IMR-90 (cell line): ENCODE data around the gene RAB30. TPM values are rescaled to one million over a fixed set of nuclear protein-coding genes. Genes with fewer than 3 reads are reported as not detected.

ENCODE experiments used
- ATAC-seq: fragments of 200-7000 bp; cut with Tn5 transposase; 2 replicates; pipeline ENCODE4 v1.9.1; 2020; ENCODE audit warnings: low read depth, mild to moderate bottlenecking, moderate library complexity
- BruUV-seq: library from RNA; stranded (reverse); fragments of 400-500 nt; replicated peaks from 2 replicates; lab custom pipeline; 2021; lab: Mats Ljungman, UMichigan
- CTCF ChIA-PET: fragments of 300-600 bp; formaldehyde crosslinking; extraction: SDS; loops from one replicate; lab custom pipeline; 2021; ENCODE audit warnings: antibody characterized with exemption; lab: Yijun Ruan, JAX
- POLR2A ChIA-PET: fragments of 300-600 bp; sonication (Branson Sonifier 250); formaldehyde crosslinking; loops from one replicate; lab custom pipeline; 2022; ENCODE audit warnings: antibody characterized with exemption; ENCODE audit not compliant: unreplicated experiment; lab: Charles Lee
- DNase-seq: peaks from one replicate; pipeline ENCODE4 v3.0.0; 2013
- H2AFZ ChIP-seq: replicated peaks from 2 replicates; pipeline ENCODE3; 2013; ENCODE audit warnings: low read length, mild to moderate bottlenecking; ENCODE audit not compliant: poor library complexity
- H2AK5ac ChIP-seq: 2 replicates; pipeline ENCODE4 v1.6.1; 2013; ENCODE audit warnings: low read depth, low read length, inconsistent platforms
- H2AK9ac ChIP-seq: replicated peaks from 2 replicates; pipeline ENCODE3; 2013; ENCODE audit warnings: mild to moderate bottlenecking, low read depth, low read length, moderate library complexity; ENCODE audit not compliant: poor library complexity
- H2BK120ac ChIP-seq: 2 replicates; pipeline ENCODE4 v1.6.1; 2013; ENCODE audit warnings: low read depth, low read length, inconsistent platforms
- H2BK15ac ChIP-seq: 3 replicates; pipeline ENCODE4 v1.6.1; 2013; ENCODE audit warnings: low read depth, low read length, inconsistent platforms
- H2BK20ac ChIP-seq: 2 replicates; pipeline ENCODE4 v1.6.1; 2013; ENCODE audit warnings: low read depth, mild to moderate bottlenecking, inconsistent platforms, low read length, moderate library complexity
- H2BK5ac ChIP-seq: 2 replicates; pipeline ENCODE4 v1.6.1; 2013; ENCODE audit warnings: mild to moderate bottlenecking, low read depth, low read length, inconsistent platforms; ENCODE audit not compliant: poor library complexity, severe bottlenecking
- H3K14ac ChIP-seq: replicated peaks from 2 replicates; pipeline ENCODE4 v1.6.1; 2013; ENCODE audit warnings: low read depth, low read length, inconsistent platforms
- H3K18ac ChIP-seq: 2 replicates; pipeline ENCODE4 v1.6.1; 2013; ENCODE audit warnings: low read depth, low read length, control low read depth
- H3K23ac ChIP-seq: 2 replicates; pipeline ENCODE4 v1.6.1; 2013; ENCODE audit warnings: low read depth, low read length, inconsistent platforms
- H3K27ac ChIP-seq: 2 replicates; pipeline ENCODE4 v1.5.1; 2013; ENCODE audit warnings: mild to moderate bottlenecking, control low read depth, low read length; ENCODE audit not compliant: insufficient read depth
- H3K27me3 ChIP-seq: 2 replicates; pipeline ENCODE4 v1.6.1; 2013; ENCODE audit warnings: low read length; ENCODE audit not compliant: control insufficient read depth, insufficient read depth
- H3K36me3 ChIP-seq: 2 replicates; pipeline ENCODE4 v1.6.1; 2013; ENCODE audit warnings: low read length, mixed read lengths; ENCODE audit not compliant: control insufficient read depth, insufficient read depth
- H3K4ac ChIP-seq: 2 replicates; pipeline ENCODE4 v1.6.1; 2013; ENCODE audit warnings: low read depth, low read length, inconsistent platforms
- H3K4me1 ChIP-seq: 2 replicates; pipeline ENCODE4 v1.6.1; 2013; ENCODE audit warnings: low read length, mixed read lengths; ENCODE audit not compliant: control insufficient read depth, insufficient read depth
- H3K4me2 ChIP-seq: 2 replicates; pipeline ENCODE4 v1.6.1; 2013; ENCODE audit warnings: low read depth, mild to moderate bottlenecking, control low read depth, low read length, moderate library complexity
- H3K4me3 ChIP-seq: 2 replicates; pipeline ENCODE4 v1.5.1; 2013; ENCODE audit warnings: low read depth, mild to moderate bottlenecking, control low read depth, low read length, moderate library complexity; ENCODE audit not compliant: insufficient read depth
- H3K56ac ChIP-seq: 2 replicates; pipeline ENCODE4 v1.6.1; 2013; ENCODE audit warnings: low read length, inconsistent platforms; ENCODE audit not compliant: insufficient read depth; ENCODE audit errors: extremely low read depth
- H3K79me1 ChIP-seq, 2 experiments: 2 replicates each; pipeline ENCODE4 v1.6.1; 2013; ENCODE audit warnings: low read length in 2 of 2, inconsistent platforms in 1 of 2, low read depth in 1 of 2
- H3K9ac ChIP-seq: 2 replicates; pipeline ENCODE4 v1.6.1; 2013; ENCODE audit warnings: low read depth, low read length, control low read depth
- H3K9me1 ChIP-seq: 2 replicates; pipeline ENCODE4 v1.6.1; 2013; ENCODE audit warnings: low read length, inconsistent platforms; ENCODE audit not compliant: insufficient read depth
- H3K9me3 ChIP-seq: 2 replicates; pipeline ENCODE4 v1.6.1; 2013; ENCODE audit warnings: low read length; ENCODE audit not compliant: control insufficient read depth, insufficient read depth
- H4K20me1 ChIP-seq: 2 replicates; pipeline ENCODE4 v1.6.1; 2013; ENCODE audit warnings: low read length, inconsistent platforms; ENCODE audit not compliant: insufficient read depth
- H4K5ac ChIP-seq: 2 replicates; pipeline ENCODE4 v1.6.1; 2013; ENCODE audit warnings: mild to moderate bottlenecking, low read depth, low read length, control low read depth
- H4K8ac ChIP-seq, 2 experiments: 2 replicates each; pipeline ENCODE4 v1.6.1; 2013; ENCODE audit warnings: low read depth in 2 of 2, low read length in 2 of 2, control low read depth in 1 of 2, inconsistent platforms in 1 of 2
- H4K91ac ChIP-seq: 2 replicates; pipeline ENCODE4 v1.6.1; 2013; ENCODE audit warnings: low read depth, low read length, inconsistent platforms; ENCODE audit not compliant: insufficient read depth
- BHLHE40 ChIP-seq: fragments of 150-350 bp; IDR thresholded peaks from 2 replicates; pipeline ENCODE4 v1.6.1; 2016; ENCODE audit warnings: mild to moderate bottlenecking, low read depth, low read length
- ELK1 ChIP-seq: fragments of 150-350 bp; IDR thresholded peaks from 2 replicates; pipeline ENCODE4 v1.6.1; 2016; ENCODE audit warnings: low read depth, mild to moderate bottlenecking, low read length, moderate library complexity, borderline replicate concordance
- MAFK ChIP-seq: IDR thresholded peaks from 2 replicates; pipeline ENCODE4 v1.6.1; 2012; ENCODE audit warnings: low read depth, low read length, improper control_type of control experiment
- NFE2L2 ChIP-seq: fragments of 150-350 bp; IDR thresholded peaks from 2 replicates; pipeline ENCODE4 v1.6.1; 2016; ENCODE audit warnings: low read depth, mild to moderate bottlenecking, low read length
- RCOR1 ChIP-seq: IDR thresholded peaks from 2 replicates; pipeline ENCODE4 v1.6.1; 2012; ENCODE audit warnings: mild to moderate bottlenecking, low read length, improper control_type of control experiment; ENCODE audit not compliant: insufficient replicate concordance
- RFX5 ChIP-seq: IDR thresholded peaks from 2 replicates; pipeline ENCODE4 v1.8.0; 2012; ENCODE audit warnings: low read depth, mild to moderate bottlenecking, low read length, moderate library complexity
- USF2 ChIP-seq: fragments of 150-350 bp; IDR thresholded peaks from 2 replicates; pipeline ENCODE4 v1.6.1; 2017; ENCODE audit warnings: mild to moderate bottlenecking, antibody characterized with exemption, low read length, low read depth
- WGBS, 2 experiments: methylation state at CpG; one replicate each; pipeline versions ENCODE4 v1.1.5 to v1.1.7; 2013; ENCODE audit warnings: missing lambda C conversion rate in 2 of 2; ENCODE audit not compliant: insufficient read length in 1 of 2; ENCODE audit errors: extremely low coverage in 2 of 2; 5-methylcytosine and 5-hydroxymethylcytosine counted together
- dilution Hi-C: fragments of 300-500 bp; cut with HindIII; formaldehyde crosslinking; loops from one replicate; pipeline ENCODE4 v1.14.3; 2018; ENCODE audit warnings: low sequenced_read_pairs; ENCODE audit not compliant: unreplicated experiment
- in situ Hi-C: fragments of 300-500 bp; cut with MboI; formaldehyde crosslinking; loops from 3 replicates; pipeline ENCODE4 v1.14.3; 2019; ENCODE audit warnings: low sequenced_read_pairs, inconsistent platforms, mixed read lengths
- intact Hi-C: fragments of 100-400 bp; cut with micrococcal nuclease; formaldehyde crosslinking; loops from 2 replicates; pipeline ENCODE4 v1.10.0; 2022
- polyA plus RNA-seq, 3 experiments: library from polyadenylated mRNA; depleted of rRNA; stranded (reverse); fragments of >200 nt; gene quantifications; 2 replicates each; pipeline ENCODE4 v1.2.3, GENCODE V29; 2012; ENCODE audit warnings: low replicate concordance in 1 of 3
- total RNA-seq: library from RNA; depleted of rRNA; stranded (reverse); fragments of >200 nt; gene quantifications from 2 replicates; pipeline ENCODE4 v1.2.3, GENCODE V29; 2012

RAB30 gene
- total and polyA plus RNA-seq, 2 of the 4 experiments (the other 2 are of a cell fraction): 7.2 to 25.6 TPM

- TSS peak; percentile 49 for BruUV-seq
- no CpG with 5 or more reads among the region's 3 CpGs for WGBS, 2 experiments
- Histone ChIP-seq H2BK20ac (no peak overlapping the region), H3K79me1 (peaks cover 20 to 82% of the 10 kb centered on the region in 2 experiments; a peak in 3 of 4 replicates), H3K4ac (no peak overlapping the region; the same call in 1 of the 2 replicates), H3K56ac (no peak overlapping the region), H2BK5ac (peak overlapping the region; percentile 67), H2AK9ac (no peak overlapping the region), H3K36me3 (peaks cover 4% of the 10 kb centered on the region), H3K4me2 (peak overlapping the region; percentile 100), H2BK15ac (0 out of 3 replicates have a peak overlapping the region, but pooled peaks have one; percentile 25), H2AK5ac (no peak overlapping the region), H3K4me3 (peak overlapping the region; percentile 48), H3K4me1 (peaks cover 7% of the 10 kb centered on the region), H3K27me3 (no peaks in the 10 kb centered on the region), H3K9me1 (no peaks in the 10 kb centered on the region), H2BK120ac (0 out of 2 replicates have a peak overlapping the region, but pooled peaks have one; percentile 4), H3K9ac (peak overlapping the region; percentile 87), H3K27ac (peak overlapping the region; percentile 68; the same call in 1 of the 2 replicates), H2AFZ (no peak overlapping the region), H4K8ac (no peak overlapping the region; a peak in 1 of 4 replicates), H4K20me1 (peaks cover 4% of the 10 kb centered on the region; the same call in 1 of the 2 replicates), H4K91ac (peak overlapping the region; percentile 22; the same call in 1 of the 2 replicates), H3K23ac (peak overlapping the region; percentile 88; the same call in 1 of the 2 replicates), H4K5ac (no peak overlapping the region; the same call in 1 of the 2 replicates), H3K9me3 (no peaks in the 10 kb centered on the region), H3K14ac (no peak overlapping the region), H3K18ac (peak overlapping the region; percentile 73)
- DNase-seq: peak; percentile 60
- POLR2A ChIA-PET: no interaction called here
- CTCF ChIA-PET: no interaction called here
- TF ChIP-seq RFX5 (no peak), NFE2L2 (no peak), ELK1 (no peak), MAFK (no peak), BHLHE40 (no peak), USF2 (no peak), RCOR1 (no peak)
- intact Hi-C loops (loop anchor here (5.0 to 10.0 kb wide), 3 partner anchors 58 to 355 kb away; no protein-coding TSS in a partner anchor), dilution Hi-C loops (loop anchor here (25.0 kb wide), 1 partner anchor 92 kb away; the partner anchor contains the start of gene PCF11), in situ Hi-C loops (loop anchor here (10.0 kb wide), 1 partner anchor 165 kb away; the partner anchor contains the start of genes DDIAS and PRCP)
- peak; percentile 13 for ATAC-seq
Observed at GRCh38 chr11:83070044-83070701, 1.5 kb downstream of the RAB30 start.
